H9 (cell line): ENCODE results near the gene ENPP1. TPM values are rescaled to one million over a fixed set of nuclear protein-coding genes. Genes with fewer than 3 reads are reported as not detected.

Source experiments
- DNase-seq: peaks from one replicate; pipeline ENCODE4 v3.0.0-alpha.2; 2017
- H2AFZ ChIP-seq: one replicate; pipeline ENCODE4 v1.6.1; 2013; ENCODE audit warnings: mild to moderate bottlenecking, low read length, control low read depth, moderate library complexity
- H2AK5ac ChIP-seq: 2 replicates; pipeline ENCODE4 v1.6.1; 2013; ENCODE audit warnings: low read length, control low read depth, mixed read lengths; ENCODE audit not compliant: insufficient read length
- H2BK120ac ChIP-seq: one replicate; pipeline ENCODE4 v1.6.1; 2013; ENCODE audit warnings: low read depth, mild to moderate bottlenecking, low read length, control low read depth, inconsistent platforms; ENCODE audit not compliant: poor library complexity, severe bottlenecking
- H2BK12ac ChIP-seq: 2 replicates; pipeline ENCODE4 v1.6.1; 2013; ENCODE audit warnings: low read length, control low read depth, mixed read lengths, low read depth; ENCODE audit not compliant: insufficient read length
- H2BK15ac ChIP-seq: 2 replicates; pipeline ENCODE4 v1.6.1; 2013; ENCODE audit warnings: low read depth, low read length, control low read depth
- H2BK20ac ChIP-seq: one replicate; pipeline ENCODE4 v1.6.1; 2013; ENCODE audit warnings: low read depth, mild to moderate bottlenecking, low read length, control low read depth, inconsistent platforms; ENCODE audit not compliant: poor library complexity, severe bottlenecking
- H2BK5ac ChIP-seq: 2 replicates; pipeline ENCODE4 v1.6.1; 2013; ENCODE audit warnings: low read length, control low read depth, mixed read lengths; ENCODE audit not compliant: insufficient read length
- H3K14ac ChIP-seq: 2 replicates; pipeline ENCODE4 v1.6.1; 2013; ENCODE audit warnings: low read length, control low read depth; ENCODE audit not compliant: insufficient read depth
- H3K18ac ChIP-seq: 2 replicates; pipeline ENCODE4 v1.6.1; 2013; ENCODE audit warnings: low read depth, mild to moderate bottlenecking, mixed read lengths, low read length, control low read depth; ENCODE audit not compliant: insufficient read length
- H3K23ac ChIP-seq: 2 replicates; pipeline ENCODE4 v1.6.1; 2013; ENCODE audit warnings: low read length, control low read depth, mixed read lengths, low read depth; ENCODE audit not compliant: insufficient read length
- H3K23me2 ChIP-seq: 2 replicates; pipeline ENCODE4 v1.6.1; 2013; ENCODE audit warnings: low read depth, mild to moderate bottlenecking, mixed read lengths, low read length, control low read depth; ENCODE audit not compliant: insufficient read length, poor library complexity, severe bottlenecking
- H3K27ac ChIP-seq: 2 replicates; pipeline ENCODE4 v1.5.1; 2013; ENCODE audit warnings: low read length, control low read depth, mixed read lengths, low read depth; ENCODE audit not compliant: insufficient read length
- H3K27me3 ChIP-seq: 2 replicates; pipeline ENCODE4 v1.6.1; 2013; ENCODE audit warnings: low read length, control low read depth, inconsistent platforms; ENCODE audit not compliant: insufficient read depth
- H3K4ac ChIP-seq: 2 replicates; pipeline ENCODE4 v1.6.1; 2013; ENCODE audit warnings: low read depth, mild to moderate bottlenecking, control low read depth, inconsistent platforms, low read length, moderate library complexity
- H3K4me1 ChIP-seq: 2 replicates; pipeline ENCODE4 v1.6.1; 2013; ENCODE audit warnings: low read length, control low read depth, inconsistent platforms; ENCODE audit not compliant: insufficient read depth
- H3K4me2 ChIP-seq: 2 replicates; pipeline ENCODE4 v1.6.1; 2013; ENCODE audit warnings: low read length, control low read depth, mixed read lengths; ENCODE audit not compliant: insufficient read length, insufficient read depth
- H3K56ac ChIP-seq: 2 replicates; pipeline ENCODE4 v1.6.1; 2013; ENCODE audit warnings: low read depth, mild to moderate bottlenecking, mixed read lengths, low read length, control low read depth; ENCODE audit not compliant: insufficient read length
- H3K79me1 ChIP-seq: 2 replicates; pipeline ENCODE4 v1.6.1; 2013; ENCODE audit warnings: low read depth, mild to moderate bottlenecking, moderate library complexity, low read length, control low read depth, inconsistent platforms; ENCODE audit not compliant: insufficient read depth, poor library complexity, severe bottlenecking
- H3K79me2 ChIP-seq: 2 replicates; pipeline ENCODE4 v1.6.1; 2013; ENCODE audit warnings: low read length, control low read depth, inconsistent platforms; ENCODE audit not compliant: insufficient read depth
- H3K9ac ChIP-seq: 2 replicates; pipeline ENCODE4 v1.6.1; 2013; ENCODE audit warnings: low read length, control low read depth, mixed read lengths; ENCODE audit not compliant: insufficient read length; ENCODE audit errors: extremely low read depth
- H3K9me3 ChIP-seq: one replicate; pipeline ENCODE4 v1.6.1; 2013; ENCODE audit warnings: low read depth, low read length, inconsistent platforms; ENCODE audit not compliant: control insufficient read depth
- H3T11ph ChIP-seq: one replicate; pipeline ENCODE4 v1.6.1; 2013; ENCODE audit warnings: mild to moderate bottlenecking, low read length, control low read depth, inconsistent platforms
- H4K20me1 ChIP-seq: one replicate; pipeline ENCODE4 v1.6.1; 2013; ENCODE audit not compliant: control insufficient read depth, insufficient read length, insufficient read depth
- H4K5ac ChIP-seq: 2 replicates; pipeline ENCODE4 v1.6.1; 2013; ENCODE audit warnings: low read depth, mild to moderate bottlenecking, mixed read lengths, low read length, control low read depth; ENCODE audit not compliant: insufficient read length
- H4K8ac ChIP-seq: replicated peaks from 2 replicates; pipeline ENCODE4 v1.6.1; 2013; ENCODE audit warnings: low read length, control low read depth, mixed read lengths, low read depth; ENCODE audit not compliant: insufficient read length
- H4K91ac ChIP-seq: 2 replicates; pipeline ENCODE4 v1.6.1; 2013; ENCODE audit warnings: low read depth, mild to moderate bottlenecking, moderate library complexity, mixed read lengths, low read length, control low read depth; ENCODE audit not compliant: insufficient read length
- H3K27ac Mint-ChIP-seq, 3 experiments: 2 replicates in 2 of 3; 3 replicates in 1 of 3; pipeline ENCODE4 v1.8.0; 2020 to 2021; ENCODE audit warnings: mixed read lengths in 3 of 3, mild to moderate bottlenecking in 1 of 3, moderate library complexity in 1 of 3
- H3K27me3 Mint-ChIP-seq: 2 replicates; pipeline ENCODE4 v1.8.0; 2021; ENCODE audit warnings: low read depth, mild to moderate bottlenecking, moderate library complexity, mixed read lengths
- H3K36me3 Mint-ChIP-seq, 3 experiments: 2 replicates in 2 of 3; 3 replicates in 1 of 3; pipeline ENCODE4 v1.8.0; 2020 to 2021; ENCODE audit warnings: low read depth in 3 of 3, mixed read lengths in 3 of 3; ENCODE audit not compliant: insufficient read depth in 1 of 3
- H3K4me1 Mint-ChIP-seq, 2 experiments: 2 replicates each; pipeline ENCODE4 v1.8.0; 2020; ENCODE audit warnings: mixed read lengths in 2 of 2
- H3K4me3 Mint-ChIP-seq, 2 experiments: 2 replicates in 1 of 2; 3 replicates in 1 of 2; pipeline ENCODE4 v1.8.0; 2020 to 2021; ENCODE audit warnings: mild to moderate bottlenecking in 2 of 2, mixed read lengths in 2 of 2, moderate library complexity in 1 of 2
- H3K9me3 Mint-ChIP-seq, 2 experiments: 2 replicates in 1 of 2; 3 replicates in 1 of 2; pipeline ENCODE4 v1.8.0; 2020; ENCODE audit warnings: mild to moderate bottlenecking in 2 of 2, mixed read lengths in 2 of 2, moderate library complexity in 1 of 2
- WGBS: extraction: QIAGEN DNeasy Blood & Tissue Kit; methylation state at CpG from one replicate; pipeline ENCODE4 v1.1.7; 2013; ENCODE audit warnings: missing lambda C conversion rate, low lambda C conversion rate, mixed read lengths; ENCODE audit not compliant: insufficient read length; ENCODE audit errors: extremely low coverage; 5-methylcytosine and 5-hydroxymethylcytosine counted together
- total RNA-seq: library from RNA; stranded (reverse); gene quantifications from 2 replicates; pipeline ENCODE4 v1.2.1, GENCODE V29; 2021
- TF ChIP-seq, protein P1 (sequence below): fragments of 200-600 bp; sonication (generic); conservative IDR thresholded peaks from 3 replicates; pipeline ENCODE4 v1.8.0; 2021; ENCODE audit warnings: antibody characterized with exemption, mild to moderate bottlenecking

The ENPP1 gene
- total RNA-seq, 1 experiment from 2014 or later, result 22.5 TPM

DNA sequence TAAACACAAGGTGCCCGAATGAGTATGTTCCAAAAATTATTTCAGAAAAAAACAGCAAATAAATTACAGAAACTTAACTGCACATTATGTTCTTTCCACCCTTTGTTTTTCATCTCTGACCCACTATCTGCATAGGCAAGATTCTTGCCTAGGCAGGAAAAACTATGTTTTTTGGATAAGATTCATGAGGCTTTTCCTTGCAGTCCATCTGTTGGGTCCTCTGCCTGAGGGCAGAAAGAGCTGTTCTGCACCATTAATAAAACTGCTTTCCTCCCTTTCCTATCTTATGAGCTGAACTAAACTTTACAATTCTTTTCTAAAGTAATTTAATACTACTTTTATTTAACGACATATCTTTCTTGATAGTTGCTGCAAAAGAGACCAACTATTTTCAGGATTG lies 21.1 kb downstream of the ENPP1 start:
- no peak overlapping the region for H3K27ac Mint-ChIP-seq
- no peak overlapping the region for H4K5ac ChIP-seq
- no peak overlapping the region for H2BK20ac ChIP-seq
- H3K9ac ChIP-seq, result no peak overlapping the region
- no peaks in the 10 kb centered on the region for H3K9me3 ChIP-seq
- no peaks in the 10 kb centered on the region for H3K4me1 ChIP-seq
- WGBS, result no CpG with 5 or more reads among the region's 2 CpGs
- H3K23ac ChIP-seq, result no peak overlapping the region
- no peak overlapping the region for H2BK12ac ChIP-seq
- no peaks in the 10 kb centered on the region for H3K79me1 ChIP-seq
- no peak overlapping the region for H2BK15ac ChIP-seq
- no peak overlapping the region for H2AK5ac ChIP-seq
- DNase-seq, result no peak
- no peak overlapping the region for H2BK120ac ChIP-seq
- no peak overlapping the region for H2BK5ac ChIP-seq
- H4K8ac ChIP-seq, result no peak overlapping the region
- peaks cover 2 to 3% of the 10 kb centered on the region in 2 experiments; a peak in 1 of 4 replicates for H3K4me1 Mint-ChIP-seq
- no peak overlapping the region for H3K4ac ChIP-seq
- no peak overlapping the region for H3K56ac ChIP-seq
- H3K9me3 Mint-ChIP-seq, result no peaks in the 10 kb centered on the region
- no peak overlapping the region for H3K18ac ChIP-seq
- H3K27ac ChIP-seq, result no peak overlapping the region
- no peak overlapping the region for H3K4me3 Mint-ChIP-seq
- no peak overlapping the region for H3T11ph ChIP-seq
- H3K14ac ChIP-seq, result no peak overlapping the region
- TF ChIP-seq, protein P1, sequence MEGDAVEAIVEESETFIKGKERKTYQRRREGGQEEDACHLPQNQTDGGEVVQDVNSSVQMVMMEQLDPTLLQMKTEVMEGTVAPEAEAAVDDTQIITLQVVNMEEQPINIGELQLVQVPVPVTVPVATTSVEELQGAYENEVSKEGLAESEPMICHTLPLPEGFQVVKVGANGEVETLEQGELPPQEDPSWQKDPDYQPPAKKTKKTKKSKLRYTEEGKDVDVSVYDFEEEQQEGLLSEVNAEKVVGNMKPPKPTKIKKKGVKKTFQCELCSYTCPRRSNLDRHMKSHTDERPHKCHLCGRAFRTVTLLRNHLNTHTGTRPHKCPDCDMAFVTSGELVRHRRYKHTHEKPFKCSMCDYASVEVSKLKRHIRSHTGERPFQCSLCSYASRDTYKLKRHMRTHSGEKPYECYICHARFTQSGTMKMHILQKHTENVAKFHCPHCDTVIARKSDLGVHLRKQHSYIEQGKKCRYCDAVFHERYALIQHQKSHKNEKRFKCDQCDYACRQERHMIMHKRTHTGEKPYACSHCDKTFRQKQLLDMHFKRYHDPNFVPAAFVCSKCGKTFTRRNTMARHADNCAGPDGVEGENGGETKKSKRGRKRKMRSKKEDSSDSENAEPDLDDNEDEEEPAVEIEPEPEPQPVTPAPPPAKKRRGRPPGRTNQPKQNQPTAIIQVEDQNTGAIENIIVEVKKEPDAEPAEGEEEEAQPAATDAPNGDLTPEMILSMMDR, result no peak
- no peaks in the 10 kb centered on the region; the same call in 1 of the 2 replicates for H3K79me2 ChIP-seq
- H2AFZ ChIP-seq, result no peak overlapping the region
- no peaks in the 10 kb centered on the region for H4K20me1 ChIP-seq
- no peaks in the 10 kb centered on the region; the same call in 1 of the 2 replicates for H3K27me3 ChIP-seq
- H3K27me3 Mint-ChIP-seq, result no peaks in the 10 kb centered on the region
- peaks cover 5 to 11% (median 9%) of the 10 kb centered on the region in 3 experiments; a peak in 3 of 7 replicates for H3K36me3 Mint-ChIP-seq
- no peak overlapping the region for H3K4me2 ChIP-seq
- H3K23me2 ChIP-seq, result no peaks in the 10 kb centered on the region
- no peak overlapping the region for H4K91ac ChIP-seq
